HEK293 (cell line): ENCODE results near the gene EFEMP2.
A peak's percentile ranks its signal among the peaks of the same experiment; 100 is the strongest.

Experiments used
- CTCF ChIA-PET: fragments of 350-600 bp; formaldehyde crosslinking; extraction: SDS; loops from one replicate; lab custom pipeline; 2021; ENCODE audit warnings: antibody characterized with exemption; lab: Yijun Ruan, JAX
- POLR2A ChIA-PET: fragments of 300-600 bp; formaldehyde crosslinking; extraction: SDS; loops from one replicate; lab custom pipeline; 2020; ENCODE audit warnings: antibody characterized with exemption, inconsistent platforms; lab: Yijun Ruan, JAX
- H3K27ac ChIP-seq: fragments of 200-500 bp; sonication (Bioruptor generic); 2 replicates; pipeline ENCODE4 v1.5.1; 2014; ENCODE audit warnings: low read depth, low read length, control low read depth, inconsistent platforms; ENCODE audit errors: extremely low read depth
- H3K36me3 ChIP-seq, 2 experiments: fragments of 200-500 bp in 1 of 2; sonication (Bioruptor generic) in 1 of 2; 1 replicate in 1 of 2; 2 replicates in 1 of 2; pipeline ENCODE4 v1.5.1; 2014 to 2017; ENCODE audit warnings: inconsistent platforms in 2 of 2, low read length in 2 of 2; ENCODE audit not compliant: control insufficient read depth in 2 of 2, insufficient read depth in 1 of 2
- H3K4me1 ChIP-seq: fragments of 200-500 bp; sonication (Bioruptor generic); 2 replicates; pipeline ENCODE4 v1.5.1; 2014; ENCODE audit warnings: mild to moderate bottlenecking, low read length, inconsistent platforms; ENCODE audit not compliant: control insufficient read depth, insufficient read depth
- H3K4me3 ChIP-seq: 2 replicates; pipeline ENCODE4 v1.5.1; 2011; ENCODE audit warnings: low read depth, mild to moderate bottlenecking, control low read depth, low read length, moderate library complexity
- H3K9me3 ChIP-seq: fragments of 200-500 bp; sonication (Bioruptor generic); 2 replicates; pipeline ENCODE4 v1.5.1; 2014; ENCODE audit warnings: low read depth, low read length, inconsistent platforms; ENCODE audit not compliant: control insufficient read depth, insufficient read depth
- GLI2 ChIP-seq: fragments of 450-650 bp; formaldehyde crosslinking; IDR thresholded peaks from 2 replicates; pipeline ENCODE4; 2017; ENCODE audit warnings: missing biosample characterization, missing genetic modification characterization, low read depth, borderline replicate concordance
- GLIS1 ChIP-seq: fragments of 450-650 bp; formaldehyde crosslinking; IDR thresholded peaks from 2 replicates; pipeline ENCODE4 v1.5.1; 2016; ENCODE audit warnings: missing biosample characterization, missing genetic modification characterization
- GLIS2 ChIP-seq: fragments of 450-650 bp; formaldehyde crosslinking; IDR thresholded peaks from 2 replicates; pipeline ENCODE4 v1.5.1; 2016; ENCODE audit warnings: missing biosample characterization, missing genetic modification characterization
- HIC1 ChIP-seq: fragments of 450-650 bp; formaldehyde crosslinking; IDR thresholded peaks from 2 replicates; pipeline ENCODE4 v1.5.1; 2016; ENCODE audit warnings: missing biosample characterization, missing genetic modification characterization
- HOXC10 ChIP-seq: sonication (generic); formaldehyde crosslinking; IDR thresholded peaks from 2 replicates; pipeline ENCODE4 v1.8.1; 2023; ENCODE audit warnings: mild to moderate bottlenecking, missing genetic modification reagents
- KLF1 ChIP-seq: fragments of 450-650 bp; formaldehyde crosslinking; IDR thresholded peaks from 2 replicates; pipeline ENCODE4 v1.5.1; 2016; ENCODE audit warnings: missing biosample characterization, missing genetic modification characterization
- KLF8 ChIP-seq: fragments of 450-650 bp; formaldehyde crosslinking; IDR thresholded peaks from 2 replicates; pipeline ENCODE4 v1.5.1; 2016; ENCODE audit warnings: missing biosample characterization, missing genetic modification characterization
- YY2 ChIP-seq: fragments of 450-650 bp; formaldehyde crosslinking; IDR thresholded peaks from 2 replicates; pipeline ENCODE4 v1.5.1; 2016; ENCODE audit warnings: missing biosample characterization, missing genetic modification characterization
- ZBTB21 ChIP-seq: fragments of 450-650 bp; formaldehyde crosslinking; IDR thresholded peaks from 2 replicates; pipeline ENCODE4 v1.5.1; 2017; ENCODE audit warnings: missing biosample characterization, missing genetic modification characterization
- ZBTB48 ChIP-seq: fragments of 450-650 bp; formaldehyde crosslinking; IDR thresholded peaks from 2 replicates; pipeline ENCODE4 v1.5.1; 2016; ENCODE audit warnings: missing biosample characterization, missing genetic modification characterization
- ZBTB7A ChIP-seq: fragments of 450-650 bp; formaldehyde crosslinking; IDR thresholded peaks from 2 replicates; pipeline ENCODE4 v1.5.1; 2016; ENCODE audit warnings: low read depth, missing biosample characterization, missing genetic modification characterization
- ZFP41 ChIP-seq: fragments of 450-650 bp; formaldehyde crosslinking; IDR thresholded peaks from 2 replicates; pipeline ENCODE4 v1.5.1; 2016; ENCODE audit warnings: missing biosample characterization, missing genetic modification characterization, borderline replicate concordance
- ZIC2 ChIP-seq: fragments of 450-650 bp; formaldehyde crosslinking; IDR thresholded peaks from 2 replicates; pipeline ENCODE4 v1.5.1; 2016; ENCODE audit warnings: missing biosample characterization, missing genetic modification characterization
- ZNF138 ChIP-seq: fragments of 450-650 bp; formaldehyde crosslinking; IDR thresholded peaks from 2 replicates; pipeline ENCODE4 v1.5.1; 2016; ENCODE audit warnings: missing biosample characterization, missing genetic modification characterization, borderline replicate concordance
- ZNF140 ChIP-seq: fragments of 450-650 bp; formaldehyde crosslinking; IDR thresholded peaks from 2 replicates; pipeline ENCODE4 v1.5.1; 2016; ENCODE audit warnings: missing biosample characterization, missing genetic modification characterization
- ZNF146 ChIP-seq: fragments of 450-650 bp; formaldehyde crosslinking; IDR thresholded peaks from 2 replicates; pipeline ENCODE4 v1.5.1; 2016; ENCODE audit warnings: missing biosample characterization, missing genetic modification characterization
- ZNF2 ChIP-seq: fragments of 450-650 bp; formaldehyde crosslinking; IDR thresholded peaks from 2 replicates; pipeline ENCODE4 v1.5.1; 2016; ENCODE audit warnings: missing biosample characterization, missing genetic modification characterization
- ZNF221 ChIP-seq: fragments of 450-650 bp; formaldehyde crosslinking; IDR thresholded peaks from 2 replicates; pipeline ENCODE4 v1.5.1; 2017; ENCODE audit warnings: missing biosample characterization, missing genetic modification characterization, borderline replicate concordance
- ZNF404 ChIP-seq: fragments of 450-650 bp; formaldehyde crosslinking; IDR thresholded peaks from 2 replicates; pipeline ENCODE4 v1.5.1; 2017; ENCODE audit warnings: missing biosample characterization, missing genetic modification characterization
- ZNF433 ChIP-seq: fragments of 450-650 bp; formaldehyde crosslinking; IDR thresholded peaks from 2 replicates; pipeline ENCODE4 v1.5.1; 2016; ENCODE audit warnings: missing biosample characterization, missing genetic modification characterization, low read depth
- ZNF48 ChIP-seq: fragments of 450-650 bp; formaldehyde crosslinking; IDR thresholded peaks from 2 replicates; pipeline ENCODE4 v1.5.1; 2016; ENCODE audit warnings: missing biosample characterization, missing genetic modification characterization
- ZNF514 ChIP-seq: fragments of 450-650 bp; formaldehyde crosslinking; IDR thresholded peaks from 2 replicates; pipeline ENCODE4 v1.5.1; 2016; ENCODE audit warnings: missing biosample characterization, missing genetic modification characterization
- ZNF596 ChIP-seq: fragments of 450-650 bp; IDR thresholded peaks from 2 replicates; pipeline ENCODE4 v1.5.0; 2018; ENCODE audit warnings: missing biosample characterization, mild to moderate bottlenecking, missing genetic modification characterization, moderate library complexity
- ZNF610 ChIP-seq: fragments of 450-650 bp; formaldehyde crosslinking; IDR thresholded peaks from 2 replicates; pipeline ENCODE4 v1.5.1; 2016; ENCODE audit warnings: missing biosample characterization, missing genetic modification characterization, borderline replicate concordance
- ZNF629 ChIP-seq: fragments of 450-650 bp; formaldehyde crosslinking; IDR thresholded peaks from 2 replicates; pipeline ENCODE4 v1.5.1; 2017; ENCODE audit warnings: missing biosample characterization, missing genetic modification characterization
- ZNF843 ChIP-seq: fragments of 450-650 bp; formaldehyde crosslinking; IDR thresholded peaks from 2 replicates; pipeline ENCODE4 v1.5.1; 2016; ENCODE audit warnings: missing biosample characterization, missing genetic modification characterization
- TF ChIP-seq, protein P1 (sequence below): fragments of 450-650 bp; formaldehyde crosslinking; IDR thresholded peaks from 2 replicates; pipeline ENCODE4 v1.5.1; 2016; ENCODE audit warnings: missing biosample characterization, missing genetic modification characterization
- TF ChIP-seq, protein P2 (sequence below): sonication (generic); formaldehyde crosslinking; IDR thresholded peaks from 2 replicates; pipeline ENCODE4 v1.8.1; 2022; ENCODE audit warnings: mild to moderate bottlenecking, moderate library complexity, missing genetic modification reagents
- TF ChIP-seq, protein P3 (sequence below): fragments of 450-650 bp; IDR thresholded peaks from 2 replicates; pipeline ENCODE4 v1.5.1; 2018; ENCODE audit warnings: missing biosample characterization, missing genetic modification characterization
- TF ChIP-seq, protein P4 (sequence below): fragments of 450-650 bp; formaldehyde crosslinking; IDR thresholded peaks from 2 replicates; pipeline ENCODE4 v1.5.1; 2016; ENCODE audit warnings: missing biosample characterization, missing genetic modification characterization

The EFEMP2 gene

GRCh38 chr11:65906602-65907001, 34.0 kb upstream of the EFEMP2 start:
- TF ChIP-seq KLF1 = no peak
- TF ChIP-seq HIC1 (tag by site-specific recombination) = no peak
- no peak for TF ChIP-seq ZNF843
- TF ChIP-seq ZNF140 (tag by site-specific recombination) = no peak
- no peak for TF ChIP-seq ZNF138
- TF ChIP-seq YY2 (tag by site-specific recombination) = no peak
- no peak for TF ChIP-seq ZNF2 (tag by site-specific recombination)
- no peak for TF ChIP-seq ZNF514 (tag by site-specific recombination)
- TF ChIP-seq ZNF404 (tag by site-specific recombination) = no peak
- TF ChIP-seq, protein P1, sequence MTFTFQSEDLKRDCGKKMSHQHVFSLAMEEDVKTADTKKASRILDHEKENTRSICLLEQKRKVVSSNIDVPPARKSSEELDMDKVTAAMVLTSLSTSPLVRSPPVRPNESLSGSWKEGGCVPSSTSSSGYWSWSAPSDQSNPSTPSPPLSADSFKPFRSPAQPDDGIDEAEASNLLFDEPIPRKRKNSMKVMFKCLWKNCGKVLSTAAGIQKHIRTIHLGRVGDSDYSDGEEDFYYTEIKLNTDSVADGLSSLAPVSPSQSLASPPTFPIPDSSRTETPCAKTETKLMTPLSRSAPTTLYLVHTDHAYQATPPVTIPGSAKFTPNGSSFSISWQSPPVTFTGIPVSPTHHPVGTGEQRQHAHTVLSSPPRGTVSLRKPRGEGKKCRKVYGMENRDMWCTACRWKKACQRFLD = no peak
- no peak for TF ChIP-seq ZNF596
- no peak for TF ChIP-seq ZNF610 (tag by site-specific recombination)
- no peak for TF ChIP-seq ZNF433
- TF ChIP-seq HOXC10 (CRISPR knock-in tag) = no peak
- no peak for TF ChIP-seq ZNF146 (tag by site-specific recombination)
- no peaks in the 10 kb centered on the region for H3K36me3 ChIP-seq
- no peak overlapping the region for H3K4me3 ChIP-seq
- H3K27ac ChIP-seq = no peak overlapping the region
- no peaks in the 10 kb centered on the region for H3K4me1 ChIP-seq
- ChIA-PET CTCF (interaction anchor here (0.8 to 11.8 kb wide), 5 partner anchors 9 to 47 kb away, joined by 4 to 189 read pairs (median 5); partner anchors contain the start of genes CCDC85B, FIBP and MUS81), POLR2A (interaction anchor here (0.7 to 1.2 kb wide), 2 partner anchors 16 to 18 kb away, joined by 3 read pairs; partner anchors contain the start of genes CCDC85B and FIBP)
- H3K9me3 ChIP-seq = no peaks in the 10 kb centered on the region

DNA sequence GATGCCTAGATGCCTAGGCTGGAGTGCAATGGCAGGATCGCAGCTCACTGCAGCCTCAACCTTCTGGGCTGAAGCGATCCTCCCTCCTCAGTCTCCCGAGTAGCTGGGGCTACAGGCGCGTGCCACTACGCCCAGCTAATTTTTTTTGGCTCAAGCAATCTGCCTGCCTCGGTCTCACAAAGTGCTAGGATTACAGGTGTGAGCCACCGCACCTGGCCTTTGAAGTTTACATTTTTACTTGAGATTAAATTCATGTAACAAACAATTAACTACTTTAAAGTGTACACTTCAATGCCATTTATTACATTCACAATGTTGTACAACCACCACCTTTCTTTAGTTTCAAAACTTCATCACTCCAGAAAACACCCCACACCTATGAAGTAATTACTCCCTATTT, 31.1 kb upstream of the EFEMP2 start:
- Histone ChIP-seq H3K27ac (no peak overlapping the region), H3K4me1 (no peaks in the 10 kb centered on the region)

DNA sequence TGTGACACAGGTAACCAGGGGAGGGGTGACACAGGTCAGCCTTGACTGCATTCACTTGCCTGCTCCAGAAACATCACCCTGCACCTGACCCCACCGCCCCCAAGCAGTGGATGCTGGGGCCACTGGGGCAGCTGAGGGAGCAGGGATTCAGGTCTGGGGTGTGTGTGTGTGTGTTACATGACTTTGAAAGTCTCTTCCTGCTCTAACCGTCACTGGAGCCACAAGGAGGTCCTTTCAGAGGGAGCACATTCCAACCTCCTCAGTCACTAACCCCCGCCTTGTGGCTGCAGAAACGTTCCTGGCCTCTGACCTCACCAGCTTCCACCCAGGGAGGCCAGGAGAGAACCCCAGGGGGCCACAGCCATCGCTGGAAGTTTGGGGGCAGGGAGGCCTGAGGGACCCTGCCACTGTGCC, 30.5 kb upstream of the EFEMP2 start:
- TF ChIP-seq ZBTB48 (tag by site-specific recombination) (0 out of 2 replicates have a peak, but pooled peaks have one; percentile 11), GLIS1 (tag by site-specific recombination) (peak; percentile 96), ZIC2 (peak; percentile 50; the same call in 1 of the 2 replicates), KLF8 (tag by site-specific recombination) (no peak), GLIS2 (tag by site-specific recombination) (peak; percentile 53; the same call in 1 of the 2 replicates), ZNF629 (peak; percentile 33; the same call in 1 of the 2 replicates)
- TF ChIP-seq, protein P2, sequence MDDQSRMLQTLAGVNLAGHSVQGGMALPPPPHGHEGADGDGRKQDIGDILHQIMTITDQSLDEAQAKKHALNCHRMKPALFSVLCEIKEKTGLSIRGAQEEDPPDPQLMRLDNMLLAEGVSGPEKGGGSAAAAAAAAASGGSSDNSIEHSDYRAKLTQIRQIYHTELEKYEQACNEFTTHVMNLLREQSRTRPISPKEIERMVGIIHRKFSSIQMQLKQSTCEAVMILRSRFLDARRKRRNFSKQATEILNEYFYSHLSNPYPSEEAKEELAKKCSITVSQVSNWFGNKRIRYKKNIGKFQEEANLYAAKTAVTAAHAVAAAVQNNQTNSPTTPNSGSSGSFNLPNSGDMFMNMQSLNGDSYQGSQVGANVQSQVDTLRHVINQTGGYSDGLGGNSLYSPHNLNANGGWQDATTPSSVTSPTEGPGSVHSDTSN (CRISPR knock-in tag) = no peak
- TF ChIP-seq, protein P3, sequence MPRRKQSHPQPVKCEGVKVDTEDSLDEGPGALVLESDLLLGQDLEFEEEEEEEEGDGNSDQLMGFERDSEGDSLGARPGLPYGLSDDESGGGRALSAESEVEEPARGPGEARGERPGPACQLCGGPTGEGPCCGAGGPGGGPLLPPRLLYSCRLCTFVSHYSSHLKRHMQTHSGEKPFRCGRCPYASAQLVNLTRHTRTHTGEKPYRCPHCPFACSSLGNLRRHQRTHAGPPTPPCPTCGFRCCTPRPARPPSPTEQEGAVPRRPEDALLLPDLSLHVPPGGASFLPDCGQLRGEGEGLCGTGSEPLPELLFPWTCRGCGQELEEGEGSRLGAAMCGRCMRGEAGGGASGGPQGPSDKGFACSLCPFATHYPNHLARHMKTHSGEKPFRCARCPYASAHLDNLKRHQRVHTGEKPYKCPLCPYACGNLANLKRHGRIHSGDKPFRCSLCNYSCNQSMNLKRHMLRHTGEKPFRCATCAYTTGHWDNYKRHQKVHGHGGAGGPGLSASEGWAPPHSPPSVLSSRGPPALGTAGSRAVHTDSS (tag by site-specific recombination) = no peak
- TF ChIP-seq, protein P4, sequence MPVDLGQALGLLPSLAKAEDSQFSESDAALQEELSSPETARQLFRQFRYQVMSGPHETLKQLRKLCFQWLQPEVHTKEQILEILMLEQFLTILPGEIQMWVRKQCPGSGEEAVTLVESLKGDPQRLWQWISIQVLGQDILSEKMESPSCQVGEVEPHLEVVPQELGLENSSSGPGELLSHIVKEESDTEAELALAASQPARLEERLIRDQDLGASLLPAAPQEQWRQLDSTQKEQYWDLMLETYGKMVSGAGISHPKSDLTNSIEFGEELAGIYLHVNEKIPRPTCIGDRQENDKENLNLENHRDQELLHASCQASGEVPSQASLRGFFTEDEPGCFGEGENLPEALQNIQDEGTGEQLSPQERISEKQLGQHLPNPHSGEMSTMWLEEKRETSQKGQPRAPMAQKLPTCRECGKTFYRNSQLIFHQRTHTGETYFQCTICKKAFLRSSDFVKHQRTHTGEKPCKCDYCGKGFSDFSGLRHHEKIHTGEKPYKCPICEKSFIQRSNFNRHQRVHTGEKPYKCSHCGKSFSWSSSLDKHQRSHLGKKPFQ (tag by site-specific recombination) = no peak
- TF ChIP-seq, all 188 proteins: peak for 5
- CTCF ChIA-PET = interaction anchor here (0.6 to 3.8 kb wide), 4 partner anchors 14 to 133 kb away, joined by 3 to 40 read pairs (median 17); partner anchors contain the start of genes CCDC85B and FIBP
- H3K27ac ChIP-seq = no peak overlapping the region
- H3K9me3 ChIP-seq = no peaks in the 10 kb centered on the region
- no peak overlapping the region for H3K4me3 ChIP-seq
- H3K4me1 ChIP-seq = no peaks in the 10 kb centered on the region
- POLR2A ChIA-PET = interaction anchor here (0.6 to 2.0 kb wide), 4 partner anchors 12 to 35 kb away, joined by 3 to 7 read pairs (median 3); partner anchors contain the start of gene FIBP
- H3K36me3 ChIP-seq = no peaks in the 10 kb centered on the region

More for the DNA sequence above, 31.1 kb upstream of the EFEMP2 start:
- Histone ChIP-seq H3K9me3 (no peaks in the 10 kb centered on the region), H3K36me3 (no peaks in the 10 kb centered on the region), H3K4me3 (no peak overlapping the region)
- POLR2A ChIA-PET = interaction anchor here (0.6 to 2.0 kb wide), 4 partner anchors 11 to 16 kb away, joined by 3 to 7 read pairs (median 5); partner anchors contain the start of gene FIBP
- CTCF ChIA-PET = interaction anchor here (0.6 to 3.8 kb wide), 4 partner anchors 14 to 315 kb away, joined by 3 to 40 read pairs (median 18); partner anchors contain the start of genes CCDC85B and FIBP
- TF ChIP-seq GLI2 (no peak), ZNF433 (no peak), ZNF221 (tag by site-specific recombination) (no peak), ZNF48 (tag by site-specific recombination) (no peak), ZBTB7A (tag by site-specific recombination) (no peak), ZBTB21 (no peak), ZFP41 (tag by site-specific recombination) (no peak)
